H9 (cell line): ENCODE results near the gene CRY1. TPM values are rescaled to one million over a fixed set of nuclear protein-coding genes. Genes with fewer than 3 reads are reported as not detected.
"Not testable (repeated sequence)": the region's sequence is repeated elsewhere in the genome, so short reads cannot be mapped to it uniquely, and the experiment has no call there.

Experiments
- DNase-seq: peaks from one replicate; pipeline ENCODE4 v3.0.0-alpha.2; 2017
- H2AFZ ChIP-seq: one replicate; pipeline ENCODE4 v1.6.1; 2013; ENCODE audit warnings: mild to moderate bottlenecking, low read length, control low read depth, moderate library complexity
- H2AK5ac ChIP-seq: 2 replicates; pipeline ENCODE4 v1.6.1; 2013; ENCODE audit warnings: low read length, control low read depth, mixed read lengths; ENCODE audit not compliant: insufficient read length
- H2BK120ac ChIP-seq: one replicate; pipeline ENCODE4 v1.6.1; 2013; ENCODE audit warnings: low read depth, mild to moderate bottlenecking, low read length, control low read depth, inconsistent platforms; ENCODE audit not compliant: poor library complexity, severe bottlenecking
- H2BK12ac ChIP-seq: 2 replicates; pipeline ENCODE4 v1.6.1; 2013; ENCODE audit warnings: low read length, control low read depth, mixed read lengths, low read depth; ENCODE audit not compliant: insufficient read length
- H2BK15ac ChIP-seq: 2 replicates; pipeline ENCODE4 v1.6.1; 2013; ENCODE audit warnings: low read depth, low read length, control low read depth
- H2BK20ac ChIP-seq: one replicate; pipeline ENCODE4 v1.6.1; 2013; ENCODE audit warnings: low read depth, mild to moderate bottlenecking, low read length, control low read depth, inconsistent platforms; ENCODE audit not compliant: poor library complexity, severe bottlenecking
- H2BK5ac ChIP-seq: 2 replicates; pipeline ENCODE4 v1.6.1; 2013; ENCODE audit warnings: low read length, control low read depth, mixed read lengths; ENCODE audit not compliant: insufficient read length
- H3K14ac ChIP-seq: 2 replicates; pipeline ENCODE4 v1.6.1; 2013; ENCODE audit warnings: low read length, control low read depth; ENCODE audit not compliant: insufficient read depth
- H3K18ac ChIP-seq: 2 replicates; pipeline ENCODE4 v1.6.1; 2013; ENCODE audit warnings: low read depth, mild to moderate bottlenecking, mixed read lengths, low read length, control low read depth; ENCODE audit not compliant: insufficient read length
- H3K23ac ChIP-seq: 2 replicates; pipeline ENCODE4 v1.6.1; 2013; ENCODE audit warnings: low read length, control low read depth, mixed read lengths, low read depth; ENCODE audit not compliant: insufficient read length
- H3K23me2 ChIP-seq: 2 replicates; pipeline ENCODE4 v1.6.1; 2013; ENCODE audit warnings: low read depth, mild to moderate bottlenecking, mixed read lengths, low read length, control low read depth; ENCODE audit not compliant: insufficient read length, poor library complexity, severe bottlenecking
- H3K27ac ChIP-seq: 2 replicates; pipeline ENCODE4 v1.5.1; 2013; ENCODE audit warnings: low read length, control low read depth, mixed read lengths, low read depth; ENCODE audit not compliant: insufficient read length
- H3K27me3 ChIP-seq: 2 replicates; pipeline ENCODE4 v1.6.1; 2013; ENCODE audit warnings: low read length, control low read depth, inconsistent platforms; ENCODE audit not compliant: insufficient read depth
- H3K4ac ChIP-seq: 2 replicates; pipeline ENCODE4 v1.6.1; 2013; ENCODE audit warnings: low read depth, mild to moderate bottlenecking, control low read depth, inconsistent platforms, low read length, moderate library complexity
- H3K4me1 ChIP-seq: 2 replicates; pipeline ENCODE4 v1.6.1; 2013; ENCODE audit warnings: low read length, control low read depth, inconsistent platforms; ENCODE audit not compliant: insufficient read depth
- H3K4me2 ChIP-seq: 2 replicates; pipeline ENCODE4 v1.6.1; 2013; ENCODE audit warnings: low read length, control low read depth, mixed read lengths; ENCODE audit not compliant: insufficient read length, insufficient read depth
- H3K56ac ChIP-seq: 2 replicates; pipeline ENCODE4 v1.6.1; 2013; ENCODE audit warnings: low read depth, mild to moderate bottlenecking, mixed read lengths, low read length, control low read depth; ENCODE audit not compliant: insufficient read length
- H3K79me1 ChIP-seq: 2 replicates; pipeline ENCODE4 v1.6.1; 2013; ENCODE audit warnings: low read depth, mild to moderate bottlenecking, moderate library complexity, low read length, control low read depth, inconsistent platforms; ENCODE audit not compliant: insufficient read depth, poor library complexity, severe bottlenecking
- H3K79me2 ChIP-seq: 2 replicates; pipeline ENCODE4 v1.6.1; 2013; ENCODE audit warnings: low read length, control low read depth, inconsistent platforms; ENCODE audit not compliant: insufficient read depth
- H3K9ac ChIP-seq: 2 replicates; pipeline ENCODE4 v1.6.1; 2013; ENCODE audit warnings: low read length, control low read depth, mixed read lengths; ENCODE audit not compliant: insufficient read length; ENCODE audit errors: extremely low read depth
- H3K9me3 ChIP-seq: one replicate; pipeline ENCODE4 v1.6.1; 2013; ENCODE audit warnings: low read depth, low read length, inconsistent platforms; ENCODE audit not compliant: control insufficient read depth
- H3T11ph ChIP-seq: one replicate; pipeline ENCODE4 v1.6.1; 2013; ENCODE audit warnings: mild to moderate bottlenecking, low read length, control low read depth, inconsistent platforms
- H4K20me1 ChIP-seq: one replicate; pipeline ENCODE4 v1.6.1; 2013; ENCODE audit not compliant: control insufficient read depth, insufficient read length, insufficient read depth
- H4K5ac ChIP-seq: 2 replicates; pipeline ENCODE4 v1.6.1; 2013; ENCODE audit warnings: low read depth, mild to moderate bottlenecking, mixed read lengths, low read length, control low read depth; ENCODE audit not compliant: insufficient read length
- H4K8ac ChIP-seq: replicated peaks from 2 replicates; pipeline ENCODE4 v1.6.1; 2013; ENCODE audit warnings: low read length, control low read depth, mixed read lengths, low read depth; ENCODE audit not compliant: insufficient read length
- H4K91ac ChIP-seq: 2 replicates; pipeline ENCODE4 v1.6.1; 2013; ENCODE audit warnings: low read depth, mild to moderate bottlenecking, moderate library complexity, mixed read lengths, low read length, control low read depth; ENCODE audit not compliant: insufficient read length
- H3K27ac Mint-ChIP-seq, 3 experiments: 2 replicates in 2 of 3; 3 replicates in 1 of 3; pipeline ENCODE4 v1.8.0; 2020 to 2021; ENCODE audit warnings: mixed read lengths in 3 of 3, mild to moderate bottlenecking in 1 of 3, moderate library complexity in 1 of 3
- H3K27me3 Mint-ChIP-seq: 2 replicates; pipeline ENCODE4 v1.8.0; 2021; ENCODE audit warnings: low read depth, mild to moderate bottlenecking, moderate library complexity, mixed read lengths
- H3K36me3 Mint-ChIP-seq, 3 experiments: 2 replicates in 2 of 3; 3 replicates in 1 of 3; pipeline ENCODE4 v1.8.0; 2020 to 2021; ENCODE audit warnings: low read depth in 3 of 3, mixed read lengths in 3 of 3; ENCODE audit not compliant: insufficient read depth in 1 of 3
- H3K4me1 Mint-ChIP-seq, 2 experiments: 2 replicates each; pipeline ENCODE4 v1.8.0; 2020; ENCODE audit warnings: mixed read lengths in 2 of 2
- H3K4me3 Mint-ChIP-seq, 2 experiments: 2 replicates in 1 of 2; 3 replicates in 1 of 2; pipeline ENCODE4 v1.8.0; 2020 to 2021; ENCODE audit warnings: mild to moderate bottlenecking in 2 of 2, mixed read lengths in 2 of 2, moderate library complexity in 1 of 2
- H3K9me3 Mint-ChIP-seq, 2 experiments: 2 replicates in 1 of 2; 3 replicates in 1 of 2; pipeline ENCODE4 v1.8.0; 2020; ENCODE audit warnings: mild to moderate bottlenecking in 2 of 2, mixed read lengths in 2 of 2, moderate library complexity in 1 of 2
- WGBS: extraction: QIAGEN DNeasy Blood & Tissue Kit; methylation state at CpG from one replicate; pipeline ENCODE4 v1.1.7; 2013; ENCODE audit warnings: missing lambda C conversion rate, low lambda C conversion rate, mixed read lengths; ENCODE audit not compliant: insufficient read length; ENCODE audit errors: extremely low coverage; 5-methylcytosine and 5-hydroxymethylcytosine counted together
- total RNA-seq: library from RNA; stranded (reverse); gene quantifications from 2 replicates; pipeline ENCODE4 v1.2.1, GENCODE V29; 2021
- TF ChIP-seq, protein P1 (sequence below): fragments of 200-600 bp; sonication (generic); conservative IDR thresholded peaks from 3 replicates; pipeline ENCODE4 v1.8.0; 2021; ENCODE audit warnings: antibody characterized with exemption, mild to moderate bottlenecking

Gene CRY1
- total RNA-seq, 1 experiment from 2014 or later: 23.5 TPM

DNA sequence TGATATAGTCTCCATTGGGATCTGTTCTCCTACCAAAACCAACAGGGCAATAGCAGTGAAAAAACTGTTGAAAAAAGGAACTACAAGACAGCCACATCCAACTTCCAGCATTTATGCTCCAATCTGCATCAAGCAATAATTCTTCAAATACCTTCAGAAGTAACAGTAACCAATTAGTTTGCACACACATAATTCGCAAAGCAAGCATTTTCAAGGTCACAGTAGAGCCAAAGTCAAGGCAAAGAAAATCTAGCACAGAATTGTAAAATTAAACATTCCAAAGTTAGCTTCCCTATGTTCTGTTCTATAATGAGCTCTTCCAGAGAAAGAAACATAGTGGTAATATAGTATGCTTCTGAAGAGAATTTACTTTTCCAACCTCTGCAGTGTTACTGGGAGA lies 95.4 kb downstream of the CRY1 start:
- Histone ChIP-seq H4K91ac (no peak overlapping the region), H3K79me1 (no peaks in the 10 kb centered on the region), H3K4me2 (no peak overlapping the region), H2BK5ac (no peak overlapping the region), H3K4me1 (no peaks in the 10 kb centered on the region), H3T11ph (no peak overlapping the region), H2BK20ac (no peak overlapping the region), H2AK5ac (no peak overlapping the region), H3K9me3 (no peaks in the 10 kb centered on the region), H3K27ac (no peak overlapping the region), H3K23me2 (no peaks in the 10 kb centered on the region), H3K79me2 (no peaks in the 10 kb centered on the region), H2BK12ac (no peak overlapping the region), H3K23ac (no peak overlapping the region), H4K20me1 (no peaks in the 10 kb centered on the region), H3K56ac (no peak overlapping the region), H3K9ac (no peak overlapping the region), H4K5ac (no peak overlapping the region), H2BK15ac (no peak overlapping the region), H4K8ac (no peak overlapping the region), H2AFZ (no peak overlapping the region), H3K18ac (no peak overlapping the region), H3K27me3 (no peaks in the 10 kb centered on the region), H2BK120ac (no peak overlapping the region), H3K14ac (no peak overlapping the region), H3K4ac (no peak overlapping the region)
- DNase-seq: no peak
- TF ChIP-seq, protein P1, sequence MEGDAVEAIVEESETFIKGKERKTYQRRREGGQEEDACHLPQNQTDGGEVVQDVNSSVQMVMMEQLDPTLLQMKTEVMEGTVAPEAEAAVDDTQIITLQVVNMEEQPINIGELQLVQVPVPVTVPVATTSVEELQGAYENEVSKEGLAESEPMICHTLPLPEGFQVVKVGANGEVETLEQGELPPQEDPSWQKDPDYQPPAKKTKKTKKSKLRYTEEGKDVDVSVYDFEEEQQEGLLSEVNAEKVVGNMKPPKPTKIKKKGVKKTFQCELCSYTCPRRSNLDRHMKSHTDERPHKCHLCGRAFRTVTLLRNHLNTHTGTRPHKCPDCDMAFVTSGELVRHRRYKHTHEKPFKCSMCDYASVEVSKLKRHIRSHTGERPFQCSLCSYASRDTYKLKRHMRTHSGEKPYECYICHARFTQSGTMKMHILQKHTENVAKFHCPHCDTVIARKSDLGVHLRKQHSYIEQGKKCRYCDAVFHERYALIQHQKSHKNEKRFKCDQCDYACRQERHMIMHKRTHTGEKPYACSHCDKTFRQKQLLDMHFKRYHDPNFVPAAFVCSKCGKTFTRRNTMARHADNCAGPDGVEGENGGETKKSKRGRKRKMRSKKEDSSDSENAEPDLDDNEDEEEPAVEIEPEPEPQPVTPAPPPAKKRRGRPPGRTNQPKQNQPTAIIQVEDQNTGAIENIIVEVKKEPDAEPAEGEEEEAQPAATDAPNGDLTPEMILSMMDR: no peak
- Mint-ChIP-seq H3K4me3 (no peak overlapping the region), H3K36me3 (peaks cover 18 to 37% (median 33%) of the 10 kb centered on the region in 3 experiments; a peak in 6 of 7 replicates), H3K4me1 (no peaks in the 10 kb centered on the region), H3K27ac (no peak overlapping the region), H3K27me3 (no peaks in the 10 kb centered on the region), H3K9me3 (no peaks in the 10 kb centered on the region; a peak in 1 of 5 replicates)
- no CpG with 5 or more reads among the region's 1 CpG for WGBS

DNA sequence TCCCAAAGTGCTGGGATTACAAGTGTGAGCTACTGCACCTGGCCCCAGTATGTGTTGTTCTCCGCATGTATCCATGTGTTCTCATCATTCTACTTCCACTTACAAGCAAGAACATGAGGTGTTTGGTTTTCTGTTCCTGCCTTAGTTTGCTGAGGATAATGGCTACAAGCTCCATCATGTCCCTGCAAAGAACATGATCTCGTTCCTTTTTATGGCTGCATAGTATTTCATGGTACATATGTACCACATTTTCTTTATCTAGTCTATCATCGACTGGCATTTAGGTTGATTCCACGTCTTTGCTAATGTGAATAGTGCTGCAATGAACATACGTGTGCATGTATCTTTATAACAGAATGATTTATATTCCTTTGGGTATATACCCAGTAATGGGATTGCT lies 97.2 kb downstream of the CRY1 start:
- H2BK120ac ChIP-seq, H3K4ac ChIP-seq, H3T11ph ChIP-seq, H3K9me3 ChIP-seq, H3K14ac ChIP-seq, H2BK12ac ChIP-seq, H3K27ac ChIP-seq, H3K4me1 ChIP-seq, H2BK20ac ChIP-seq, H4K8ac ChIP-seq, H3K27ac Mint-ChIP-seq, H3K23ac ChIP-seq, H3K79me2 ChIP-seq, H3K56ac ChIP-seq, H3K4me3 Mint-ChIP-seq, H2BK15ac ChIP-seq, H3K79me1 ChIP-seq, H2AK5ac ChIP-seq, H2AFZ ChIP-seq, H3K9ac ChIP-seq, H3K23me2 ChIP-seq, H3K18ac ChIP-seq, H4K5ac ChIP-seq, H3K4me1 Mint-ChIP-seq, H4K20me1 ChIP-seq, H3K27me3 ChIP-seq, H3K4me2 ChIP-seq, H4K91ac ChIP-seq, DNase-seq, H2BK5ac ChIP-seq, H3K9me3 Mint-ChIP-seq, H3K27me3 Mint-ChIP-seq: not testable (repeated sequence)
- peaks cover 14 to 29% (median 17%) of the 10 kb centered on the region in 3 experiments; a peak in 6 of 7 replicates for H3K36me3 Mint-ChIP-seq
- no CpG with 5 or more reads among the region's 5 CpGs for WGBS
